HG02759 (cell line): ENCODE data around the gene PDYN.
A peak's percentile ranks its signal among the peaks of the same experiment; 100 is the strongest.

Experiments
- ATAC-seq: cut with Tn5 transposase; IDR thresholded peaks from one replicate; pipeline ENCODE4 v1.9.1; 2021; ENCODE audit warnings: mild to moderate bottlenecking, moderate library complexity; ENCODE audit not compliant: unreplicated experiment

The PDYN gene

DNA sequence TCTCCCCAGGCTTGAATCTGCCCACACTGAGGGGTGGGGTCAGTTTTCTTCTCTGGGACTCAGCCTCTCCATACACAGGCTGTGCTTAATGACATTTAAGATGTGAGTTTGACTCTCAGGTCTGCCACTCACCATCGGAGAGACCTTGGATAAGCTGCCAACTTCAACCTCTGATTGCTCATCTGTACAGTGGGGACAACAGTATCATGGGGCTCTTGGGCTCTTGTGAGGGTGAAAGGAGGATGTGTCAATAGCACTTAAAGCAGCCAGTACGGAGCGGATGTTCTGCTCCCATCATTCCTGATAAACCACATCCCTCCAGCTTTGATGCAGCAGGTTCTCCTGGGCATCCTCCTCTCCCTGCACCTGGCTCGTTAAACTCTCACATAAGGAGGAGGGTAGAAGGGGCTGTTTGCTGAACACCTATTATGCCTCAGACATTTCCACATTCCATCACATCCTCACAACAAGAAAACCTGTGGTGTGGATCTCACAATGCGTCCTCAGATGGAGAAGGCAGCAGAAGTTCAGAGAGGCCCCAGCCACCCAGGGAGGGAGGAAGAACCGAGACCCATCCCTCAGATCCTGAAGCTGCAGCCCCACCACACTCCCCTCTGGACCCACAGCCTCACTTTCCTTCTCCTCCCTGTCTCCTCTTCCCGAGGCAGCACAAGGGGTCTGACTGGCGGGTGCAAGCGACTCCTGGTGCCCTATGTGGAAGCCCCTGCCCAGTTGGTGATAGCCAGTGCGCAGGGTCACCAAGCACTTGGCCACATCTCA, 1.9 kb upstream of the PDYN start:
- ATAC-seq = no peak

DNA sequence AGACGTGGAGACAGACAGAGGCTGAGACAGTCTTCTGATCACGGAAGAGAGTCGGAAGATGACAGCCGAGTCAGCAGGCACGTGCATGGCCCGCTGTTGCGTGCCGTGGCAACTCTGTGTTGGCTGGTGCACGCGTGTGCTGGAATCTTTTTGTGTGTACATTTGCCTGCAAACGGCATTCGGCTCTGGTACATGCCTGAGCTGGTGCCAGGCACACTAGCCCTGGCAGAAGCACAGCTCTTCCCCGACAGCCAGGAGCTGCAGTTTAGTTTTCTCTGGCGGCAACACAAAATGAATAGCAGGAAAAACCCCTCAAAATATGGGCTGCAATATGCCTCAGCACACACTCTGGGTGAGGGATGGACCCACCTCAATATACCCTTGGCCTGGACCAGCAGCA, 769 bp upstream of the PDYN start:
- ATAC-seq = no peak

DNA sequence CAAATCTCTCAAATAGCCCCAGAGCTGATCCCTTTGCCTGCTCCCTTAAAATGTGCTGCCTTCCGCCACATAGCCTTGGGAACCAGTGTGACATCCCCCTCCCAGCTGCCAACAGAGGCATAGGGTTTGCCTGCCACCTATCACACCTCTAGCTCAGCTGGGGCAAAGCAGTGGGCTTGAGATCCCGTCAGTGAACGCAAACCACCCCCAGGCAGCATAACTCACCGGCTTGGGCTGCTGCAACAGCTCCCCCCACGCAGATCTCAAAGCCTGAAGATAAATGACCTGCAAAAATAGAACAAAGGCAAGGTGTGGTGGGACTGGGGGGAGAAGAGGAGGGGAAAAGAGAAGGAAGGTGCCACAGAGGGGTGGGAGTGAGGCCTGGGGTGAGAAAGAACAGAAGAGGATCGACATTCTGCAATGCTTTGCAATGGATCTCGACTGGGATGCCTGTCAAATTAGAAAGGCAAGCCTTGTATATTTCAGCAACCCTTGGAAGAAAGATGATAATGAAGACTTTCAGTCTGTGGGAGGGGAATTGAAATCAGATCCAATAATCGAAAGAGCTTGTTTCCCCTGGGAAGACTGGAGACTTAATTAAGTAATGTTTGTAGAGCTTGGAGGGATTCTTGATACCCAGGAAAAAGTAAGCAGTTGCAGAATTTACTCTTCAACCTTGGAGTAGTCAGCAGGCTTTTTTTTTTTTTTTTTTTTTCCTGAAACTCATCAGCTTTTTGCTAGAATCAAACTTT, 1.3 kb downstream of the PDYN start:
- no peak for ATAC-seq

DNA sequence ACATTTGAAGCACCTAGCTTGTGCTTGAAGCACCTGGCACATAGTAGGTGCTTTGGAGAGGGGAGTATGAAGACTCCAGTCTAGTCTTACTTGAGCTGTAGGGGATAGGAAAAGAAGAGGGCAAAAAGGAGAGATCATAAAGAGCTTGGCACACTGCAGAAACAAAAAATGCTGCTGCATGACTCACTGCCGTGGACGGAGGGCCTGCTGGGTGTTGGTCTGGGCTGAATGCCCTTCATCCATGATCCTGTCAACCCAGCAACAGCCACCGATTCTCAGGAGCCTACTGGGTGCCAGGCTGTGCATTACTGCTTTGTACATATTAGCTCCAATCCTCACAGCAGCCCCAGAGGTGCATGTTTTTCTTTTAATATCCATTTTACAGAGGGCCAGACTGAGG, 6.0 kb downstream of the PDYN start:
- no peak for ATAC-seq

DNA sequence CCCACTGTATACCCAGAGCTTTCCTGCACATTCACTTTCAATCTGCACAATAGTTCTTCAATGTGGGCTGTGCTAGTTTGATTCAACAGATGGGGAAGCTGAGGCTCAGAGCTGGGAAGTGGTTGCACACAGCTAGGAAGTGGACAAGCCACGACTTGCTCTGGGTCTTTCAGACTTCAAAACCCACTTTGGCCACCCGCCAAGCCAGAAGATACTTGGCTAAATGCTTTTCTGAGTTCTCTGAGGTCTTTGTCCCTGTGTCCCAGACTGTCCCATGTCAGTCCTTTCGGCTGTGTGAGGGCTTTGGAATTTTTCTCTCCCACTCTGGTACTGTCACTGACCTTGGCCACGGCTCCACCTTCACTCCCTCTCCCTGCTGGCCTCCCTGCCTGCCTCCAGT, 10.6 kb downstream of the PDYN start:
- ATAC-seq = no peak

DNA sequence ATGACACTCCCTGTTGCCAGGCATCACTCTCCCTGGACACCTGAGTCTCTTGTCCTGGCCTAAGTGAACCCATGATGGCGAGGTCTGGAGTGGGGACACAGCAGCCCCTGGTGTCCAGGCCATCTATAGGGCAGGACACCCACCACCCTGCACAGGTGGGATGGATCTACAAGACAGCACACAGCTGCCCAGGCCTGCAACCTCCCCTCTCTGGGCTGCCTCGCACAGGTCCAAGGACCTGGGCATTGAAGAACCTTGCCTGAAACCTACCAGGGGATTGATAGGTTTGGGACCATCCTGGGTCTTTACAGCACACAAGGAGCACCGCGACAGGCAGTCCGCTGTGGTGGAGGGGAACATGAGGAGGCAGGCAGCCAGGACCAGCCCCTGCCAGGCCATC, 11.2 kb downstream of the PDYN start:
- ATAC-seq = no peak

DNA sequence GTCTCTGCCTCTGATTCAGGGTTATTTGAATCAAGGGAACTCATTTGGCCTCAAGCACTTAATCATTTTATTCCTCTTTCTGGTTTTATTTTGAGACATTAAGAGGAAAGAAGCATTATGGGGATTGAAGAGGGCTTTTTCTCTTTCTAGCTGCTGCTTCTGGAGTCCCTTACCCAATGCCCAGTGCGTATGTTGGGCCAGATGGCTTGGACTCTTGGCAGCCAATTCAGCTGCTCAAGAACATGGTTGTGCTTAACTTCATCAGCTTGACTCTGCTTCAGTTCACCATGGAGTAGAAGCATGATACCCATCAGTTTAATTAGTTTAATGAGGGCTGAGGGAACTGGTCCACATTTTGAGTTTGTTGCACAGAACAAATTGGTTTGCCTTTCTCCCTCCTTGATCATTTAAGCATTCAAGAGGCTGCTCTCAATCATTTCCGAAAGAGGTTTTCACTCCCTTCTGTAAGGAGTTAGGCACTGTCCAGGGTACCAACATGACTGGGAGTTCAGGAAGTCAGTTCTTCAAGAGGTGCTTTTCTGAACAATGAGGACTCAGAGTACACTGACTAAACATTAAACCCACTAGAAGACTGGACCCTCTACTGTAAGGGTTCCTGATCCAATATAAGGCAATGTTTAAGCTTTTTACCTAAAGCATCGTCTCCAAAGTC, 14.6 kb downstream of the PDYN start:
- ATAC-seq = no peak

DNA sequence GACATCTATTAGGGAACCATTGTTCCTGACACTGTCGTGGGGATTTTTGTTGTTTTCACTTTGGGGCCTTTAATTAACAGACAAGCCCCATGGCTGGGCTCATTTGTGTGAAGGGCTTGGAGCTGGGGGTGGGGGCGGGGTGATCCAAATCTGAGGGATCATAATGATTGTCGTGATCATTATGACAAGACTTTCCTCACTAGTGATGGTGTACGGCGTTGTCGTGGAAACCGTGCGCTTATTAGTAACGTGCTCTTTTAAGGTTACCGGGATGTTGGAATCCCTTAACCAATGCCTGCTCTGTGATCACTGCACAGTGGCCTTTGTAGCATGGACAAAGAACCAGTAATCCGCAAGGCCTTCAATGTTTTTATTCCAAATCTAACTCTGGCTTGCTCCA, 18.6 kb downstream of the PDYN start:
- ATAC-seq = no peak

DNA sequence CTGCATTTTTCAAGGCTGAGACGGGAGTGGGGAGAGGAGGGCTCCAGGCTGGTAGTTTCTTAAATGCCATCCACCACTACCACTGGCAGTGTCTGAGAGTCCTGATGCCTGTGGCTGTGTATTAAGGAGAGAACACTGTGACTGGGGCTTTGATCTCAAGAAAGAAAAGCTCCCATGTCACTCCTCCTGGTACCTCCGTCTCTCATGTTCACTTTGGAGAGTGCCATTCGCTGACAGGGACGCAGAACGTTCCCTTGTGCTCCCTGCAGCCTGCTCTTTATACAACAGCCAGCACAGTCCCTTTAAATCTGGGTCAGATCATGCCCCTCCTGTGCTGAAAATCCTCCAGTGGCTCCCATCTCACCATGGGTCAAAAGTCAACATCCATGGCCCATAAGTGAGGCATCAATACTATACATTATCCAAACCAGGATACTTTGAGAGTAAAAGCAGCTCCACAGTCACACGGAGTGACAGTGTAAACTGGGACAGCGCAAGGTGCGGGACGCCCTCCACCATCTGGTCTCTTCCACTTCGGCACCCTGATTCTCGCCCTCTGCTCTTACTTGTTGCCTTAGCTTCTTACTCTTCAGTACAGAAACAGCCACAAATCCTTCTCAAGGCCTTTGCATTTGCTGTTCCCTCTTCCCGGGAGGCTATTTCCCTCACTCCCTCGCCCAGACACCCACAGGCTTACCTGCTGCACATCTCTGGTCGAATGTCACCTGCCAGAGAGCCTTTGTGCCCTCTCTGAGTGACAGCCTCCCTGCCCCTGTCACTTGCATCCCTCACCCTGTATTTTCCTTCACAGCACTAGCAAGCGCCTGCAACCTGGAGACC, 20.0 kb downstream of the PDYN start:
- ATAC-seq = no peak

DNA sequence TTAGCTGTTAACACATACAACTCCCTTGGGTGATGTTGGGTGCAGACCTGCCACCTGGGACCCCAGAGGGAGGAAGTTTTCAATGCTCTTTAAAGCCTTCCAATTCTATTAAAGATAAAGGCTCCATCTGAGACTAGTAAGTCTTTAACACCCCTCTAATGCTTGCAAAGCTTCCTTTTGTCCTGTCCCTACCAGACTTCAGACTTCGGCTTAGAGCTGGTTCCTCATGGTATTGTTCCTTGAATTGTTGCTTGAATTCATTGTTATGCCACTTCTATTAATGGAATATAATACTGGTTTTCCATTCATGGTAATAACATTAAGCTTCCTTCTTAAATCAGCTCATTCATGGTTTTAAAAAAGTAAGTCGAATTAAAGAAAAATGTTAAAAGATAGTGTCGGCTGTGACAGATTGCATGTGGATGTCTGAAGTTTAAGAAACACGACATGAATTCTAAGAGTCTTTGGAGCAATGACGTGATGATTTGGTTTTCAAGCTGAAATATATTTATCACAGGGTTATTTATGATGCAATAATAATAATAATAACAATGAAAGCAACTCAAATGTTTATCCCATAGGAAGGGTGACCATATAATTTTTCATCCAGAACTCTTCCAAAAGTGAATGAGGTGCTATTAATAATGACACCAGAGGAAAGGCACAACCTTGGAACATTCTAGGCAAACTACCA, 21.8 kb downstream of the PDYN start:
- no peak for ATAC-seq

DNA sequence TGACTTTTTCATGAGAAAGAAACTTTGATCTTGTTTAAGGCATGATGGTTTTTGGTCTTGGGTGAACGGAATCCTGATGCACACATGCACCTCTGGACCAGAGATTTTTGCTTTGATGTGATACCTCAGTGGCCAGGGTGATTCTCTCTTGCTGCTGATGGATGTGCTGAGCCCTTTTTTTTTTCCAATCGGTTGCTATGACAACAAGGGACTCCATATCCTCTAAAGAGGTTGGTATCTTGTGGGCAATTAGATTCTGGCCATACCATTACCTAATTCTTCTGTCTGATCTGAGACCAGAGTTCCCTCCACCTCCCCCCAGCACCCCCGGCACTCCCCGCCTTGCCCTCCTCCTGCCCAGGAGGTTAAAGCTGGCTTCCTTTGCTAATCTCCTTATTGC, 24.9 kb downstream of the PDYN start:
- no peak for ATAC-seq

DNA sequence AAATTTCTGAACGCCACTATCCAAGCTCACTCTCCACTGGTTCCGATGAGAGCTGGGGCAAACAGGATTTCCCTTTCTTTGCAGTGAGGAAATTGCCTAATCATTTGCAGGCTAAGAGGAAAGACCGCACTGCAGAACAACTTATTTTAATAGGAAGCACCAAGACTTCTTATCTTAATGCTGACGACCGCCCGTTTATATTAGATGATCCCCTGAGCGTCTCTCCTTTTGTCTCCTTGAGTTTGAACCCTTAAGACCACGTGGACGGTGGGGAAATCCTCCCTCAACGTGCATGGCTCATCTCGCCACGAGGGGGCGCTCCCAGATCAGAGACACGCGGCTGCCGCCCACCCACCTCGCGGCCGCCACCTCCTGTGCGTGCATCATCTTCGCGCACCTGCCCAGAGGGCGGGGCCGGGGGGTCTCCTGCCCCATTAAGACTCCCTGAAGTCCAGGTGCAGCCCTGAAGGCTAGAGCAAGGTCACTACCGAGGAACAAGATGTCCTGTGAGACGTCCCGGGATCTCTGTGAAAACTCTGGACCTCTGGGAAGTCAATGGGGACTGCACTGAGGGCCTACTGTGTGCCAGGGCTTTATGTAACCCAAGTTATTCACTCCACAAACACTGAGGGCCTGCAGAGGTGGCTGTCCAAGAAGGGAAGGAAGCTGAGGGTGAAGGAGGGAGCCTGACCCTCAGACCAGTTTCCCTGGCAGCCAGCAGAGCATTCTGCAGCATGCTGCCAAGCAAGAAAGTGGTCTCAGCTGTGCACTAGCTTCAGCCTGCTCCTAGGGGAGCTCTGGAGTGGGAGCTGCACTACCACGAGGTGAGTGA, 28.1 kb downstream of the PDYN start:
- peak; percentile 75 for ATAC-seq

DNA sequence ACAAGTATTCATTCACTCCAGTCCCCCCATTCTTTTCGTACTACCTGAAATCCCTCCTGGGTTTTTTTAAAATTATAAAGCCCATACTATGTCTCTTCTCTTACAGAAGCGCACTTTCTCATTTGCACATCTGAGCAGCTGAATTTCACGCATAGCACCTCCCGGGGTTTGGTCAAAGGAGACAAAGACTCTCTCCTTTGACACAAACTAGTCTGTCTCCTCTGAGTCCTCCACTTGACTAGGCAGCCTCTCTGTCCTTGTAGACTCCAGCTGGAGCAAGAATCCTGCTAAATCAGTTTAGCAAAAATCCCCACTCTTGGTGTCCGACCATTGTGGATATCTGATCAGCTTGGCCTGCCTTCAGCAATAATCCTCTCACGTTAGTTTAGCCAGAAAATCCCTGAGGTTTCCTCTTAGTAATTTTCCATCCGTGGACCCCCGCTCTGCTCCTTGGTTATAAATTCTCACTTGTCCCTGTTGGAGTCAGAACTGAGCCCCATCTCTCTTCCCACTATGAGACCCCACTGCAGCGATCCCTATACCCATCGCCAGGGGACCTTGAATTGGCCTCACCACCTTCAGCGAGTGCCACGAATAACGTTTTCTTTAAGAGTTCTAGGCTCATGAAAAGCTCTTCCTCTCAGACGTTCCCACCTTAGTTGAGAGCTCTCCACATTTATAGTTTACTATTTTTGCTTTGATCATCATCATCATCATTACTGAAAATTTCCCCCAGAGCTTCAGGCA, 29.0 kb downstream of the PDYN start:
- ATAC-seq = no peak

DNA sequence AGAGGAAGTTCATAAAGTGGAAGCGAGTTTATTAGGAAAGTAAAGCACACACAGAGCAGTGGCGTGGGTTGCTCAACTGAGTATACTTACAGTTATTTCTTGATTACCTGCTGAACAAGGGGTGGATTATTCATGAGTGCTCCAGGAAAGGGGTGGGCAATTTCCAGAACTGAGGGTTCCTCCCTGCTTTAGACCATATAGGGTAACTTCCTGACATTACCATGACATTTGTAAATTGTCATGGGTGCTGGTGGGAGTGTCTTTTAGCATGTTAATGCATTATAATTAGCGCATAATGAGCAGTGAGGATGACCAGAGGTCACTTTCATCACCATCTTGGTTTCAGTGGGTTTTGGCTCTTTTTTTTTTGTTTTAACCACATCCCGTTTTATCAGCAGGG, 29.8 kb downstream of the PDYN start:
- no peak for ATAC-seq

DNA sequence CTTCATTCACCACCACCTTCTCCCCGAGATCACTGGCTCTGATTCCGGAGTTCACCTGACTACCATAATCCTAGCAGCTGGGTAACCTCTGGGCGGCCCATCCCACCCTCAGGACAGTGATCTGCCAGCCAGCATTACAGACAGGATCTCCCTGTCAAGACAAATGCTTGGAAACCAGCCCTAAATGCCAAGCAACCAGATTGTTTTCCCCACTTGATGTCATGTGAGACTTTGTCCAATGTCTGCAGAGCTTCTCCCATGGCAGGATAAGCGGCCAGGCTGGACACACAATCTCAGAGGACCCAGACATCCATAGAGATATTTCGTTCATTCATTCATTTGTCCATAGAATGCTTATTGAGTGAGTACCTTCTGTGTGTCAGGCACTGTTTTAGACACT, 32.5 kb downstream of the PDYN start:
- no peak for ATAC-seq

DNA sequence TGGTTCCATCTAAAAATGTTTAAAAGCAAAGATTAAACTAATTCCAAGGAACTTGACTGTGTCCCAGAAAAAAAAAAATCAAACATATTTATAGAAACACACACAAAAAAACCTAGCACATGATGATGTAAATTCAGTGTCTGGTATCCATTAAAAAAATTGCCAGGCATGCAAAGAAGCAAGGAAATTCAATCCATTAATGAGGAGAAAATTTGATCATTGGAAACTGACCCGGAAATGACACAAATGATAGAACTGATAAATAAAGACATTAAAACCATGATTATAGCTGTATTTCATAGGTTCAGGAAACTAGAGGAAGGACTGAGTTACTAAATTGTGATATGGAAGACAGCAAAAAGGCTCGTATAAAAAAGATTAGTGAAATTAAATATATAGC, 34.7 kb downstream of the PDYN start:
- ATAC-seq = no peak

DNA sequence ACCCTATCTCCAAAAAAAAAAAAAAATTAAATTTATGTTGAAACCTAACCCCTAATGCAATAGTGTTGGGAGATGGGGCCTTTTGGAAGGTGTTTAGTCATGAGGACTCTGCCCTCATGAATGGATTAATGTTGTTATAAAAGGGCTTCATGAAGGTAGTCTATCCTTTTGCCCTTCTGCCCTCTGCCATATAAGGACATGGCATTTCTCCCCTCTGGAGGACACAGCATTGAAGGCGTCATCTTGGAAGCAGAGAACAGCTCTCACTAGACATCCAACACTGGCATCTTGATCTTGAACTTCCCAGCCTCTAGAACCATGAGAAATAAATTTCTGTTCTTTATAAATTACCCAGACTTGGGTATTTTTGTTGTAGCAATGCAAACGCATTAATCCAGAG, 35.4 kb downstream of the PDYN start:
- ATAC-seq = no peak

DNA sequence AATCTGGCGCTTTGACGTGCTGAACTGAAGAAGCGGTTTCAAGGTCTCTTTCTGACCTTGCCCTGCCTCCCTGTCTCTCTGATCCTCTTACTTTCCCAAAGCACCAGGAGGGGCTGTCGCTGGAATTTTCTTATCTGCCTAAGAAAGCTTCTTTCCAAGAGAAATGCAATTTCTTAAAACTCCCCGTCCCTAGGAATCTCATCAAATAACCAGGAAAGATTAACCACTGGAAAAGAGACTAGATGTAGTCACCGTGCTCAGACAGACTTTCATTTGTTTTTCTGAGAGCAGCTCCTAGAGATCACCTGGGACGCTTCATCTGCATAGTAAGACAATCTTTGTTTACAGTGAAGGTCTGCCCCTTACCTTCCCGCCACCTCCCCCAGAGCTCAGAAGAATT, 38.6 kb downstream of the PDYN start:
- no peak for ATAC-seq

DNA sequence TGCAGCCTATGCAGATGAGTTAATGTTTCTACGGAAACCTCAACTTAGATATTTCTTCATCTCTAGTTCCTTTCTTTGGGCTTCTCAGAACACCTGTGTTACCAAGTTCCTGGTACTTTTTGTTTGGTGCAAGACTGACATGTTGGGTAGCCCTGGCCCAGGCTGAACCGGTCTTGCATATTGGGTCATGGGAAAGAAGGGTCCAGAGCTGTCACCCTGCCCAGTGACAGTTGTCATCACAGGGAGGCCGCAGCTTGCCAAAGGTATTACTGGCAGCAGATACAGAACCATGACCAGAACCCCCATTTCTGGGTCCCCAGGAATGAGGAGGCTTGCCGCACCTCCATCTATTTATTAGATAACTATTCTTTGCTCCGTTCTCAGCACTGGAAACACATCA, 40.2 kb downstream of the PDYN start:
- no peak for ATAC-seq
